NT2/D1 (cell line): Measurements from ENCODE around the gene SLC15A4.

Source experiments
- DNase-seq: peaks from one replicate; pipeline ENCODE4 v3.0.0-alpha.2; 2011; ENCODE audit warnings: low read depth, low spot score
- H3K27me3 ChIP-seq: 2 replicates; pipeline ENCODE4 v1.6.0; 2011; ENCODE audit warnings: mild to moderate bottlenecking; ENCODE audit not compliant: insufficient read length, insufficient read depth
- H3K36me3 ChIP-seq: 2 replicates; pipeline ENCODE4 v1.6.1; 2011; ENCODE audit warnings: mild to moderate bottlenecking, low read length, mixed read lengths; ENCODE audit not compliant: insufficient read depth, insufficient read length
- H3K4me1 ChIP-seq: 2 replicates; pipeline ENCODE4 v1.5.1; 2011; ENCODE audit not compliant: insufficient read depth, insufficient read length
- H3K4me3 ChIP-seq: 2 replicates; pipeline ENCODE4 v1.5.1; 2011; ENCODE audit warnings: low read depth; ENCODE audit not compliant: insufficient read length
- H3K9ac ChIP-seq: 2 replicates; pipeline ENCODE4 v1.6.0; 2011; ENCODE audit warnings: low read depth; ENCODE audit not compliant: insufficient read length
- H3K9me3 ChIP-seq: 2 replicates; pipeline ENCODE4 v1.5.1; 2011; ENCODE audit warnings: mild to moderate bottlenecking, low read length; ENCODE audit not compliant: insufficient read depth
- SUZ12 ChIP-seq: IDR thresholded peaks from 2 replicates; pipeline ENCODE4 v1.6.1; 2011; ENCODE audit not compliant: insufficient read length, insufficient read depth; ENCODE audit errors: extremely low read depth
- YY1 ChIP-seq: IDR thresholded peaks from 2 replicates; pipeline ENCODE4 v1.6.1; 2011; ENCODE audit not compliant: insufficient read length, insufficient read depth
- ZNF274 ChIP-seq: IDR thresholded peaks from 2 replicates; pipeline ENCODE4 v1.6.1; 2011; ENCODE audit warnings: mild to moderate bottlenecking, low read depth, low read length

Gene SLC15A4

GRCh38 chr12:128755566-128755965 lies 68.2 kb downstream of the SLC15A4 start:
- H3K4me3 ChIP-seq, result no peak overlapping the region

GRCh38 chr12:128754275-128754674 lies 69.5 kb downstream of the SLC15A4 start:
- Histone ChIP-seq H3K9me3 (no peaks in the 10 kb centered on the region), H3K4me1 (no peaks in the 10 kb centered on the region), H3K4me3 (no peak overlapping the region), H3K9ac (no peak overlapping the region), H3K36me3 (no peaks in the 10 kb centered on the region), H3K27me3 (no peaks in the 10 kb centered on the region)
- DNase-seq, result no peak
- TF ChIP-seq YY1 (no peak), SUZ12 (no peak), ZNF274 (no peak)

More at GRCh38 chr12:128755566-128755965, 68.2 kb downstream of the SLC15A4 start:
- Histone ChIP-seq H3K4me1 (no peaks in the 10 kb centered on the region), H3K27me3 (no peaks in the 10 kb centered on the region), H3K9me3 (no peaks in the 10 kb centered on the region), H3K9ac (no peak overlapping the region), H3K36me3 (no peaks in the 10 kb centered on the region)
- TF ChIP-seq YY1 (no peak), SUZ12 (no peak), ZNF274 (no peak)
- no peak for DNase-seq

- TF ChIP-seq SUZ12 (no peak), ZNF274 (no peak), YY1 (no peak)
Measured at GRCh38 chr12:128753438-128753837, 70.3 kb downstream of the SLC15A4 start.

GRCh38 chr12:128752386-128752785 lies 71.4 kb downstream of the SLC15A4 start:
- TF ChIP-seq ZNF274 (no peak), SUZ12 (no peak), YY1 (no peak)
- H3K9ac ChIP-seq, result no peak overlapping the region
- H3K36me3 ChIP-seq, result no peaks in the 10 kb centered on the region
- H3K4me1 ChIP-seq, result no peaks in the 10 kb centered on the region
- H3K27me3 ChIP-seq, result no peaks in the 10 kb centered on the region
- H3K9me3 ChIP-seq, result no peaks in the 10 kb centered on the region
- DNase-seq, result no peak
- no peak overlapping the region for H3K4me3 ChIP-seq

More at GRCh38 chr12:128753438-128753837, 70.3 kb downstream of the SLC15A4 start:
- DNase-seq, result no peak
- H3K27me3 ChIP-seq, result no peaks in the 10 kb centered on the region
- no peaks in the 10 kb centered on the region for H3K4me1 ChIP-seq
- no peaks in the 10 kb centered on the region for H3K9me3 ChIP-seq
- H3K9ac ChIP-seq, result no peak overlapping the region
- H3K4me3 ChIP-seq, result no peak overlapping the region
- no peaks in the 10 kb centered on the region for H3K36me3 ChIP-seq

DNA sequence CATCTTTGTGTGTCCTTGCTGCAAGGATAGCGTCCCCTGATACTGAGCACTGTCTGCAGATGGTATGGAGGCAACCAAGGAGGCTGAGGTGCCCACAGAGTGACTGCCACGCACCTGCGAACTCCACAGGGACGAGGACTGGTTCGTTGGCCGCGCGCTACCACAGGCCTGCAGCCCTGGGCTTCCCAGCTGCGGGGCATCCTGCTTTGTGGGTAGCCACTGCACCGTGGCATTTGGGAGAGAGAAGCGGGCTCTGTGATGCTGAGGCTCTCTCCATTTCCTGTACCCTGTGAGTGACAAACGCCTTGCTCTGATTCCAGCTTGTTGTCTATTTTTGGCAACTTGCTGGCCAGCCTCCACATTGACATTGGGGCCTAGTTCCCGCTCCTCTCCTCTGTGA lies 76.3 kb downstream of the SLC15A4 start:
- Histone ChIP-seq H3K9me3 (no peaks in the 10 kb centered on the region), H3K4me1 (no peaks in the 10 kb centered on the region), H3K36me3 (no peaks in the 10 kb centered on the region), H3K9ac (no peak overlapping the region), H3K27me3 (no peaks in the 10 kb centered on the region), H3K4me3 (no peak overlapping the region)
- DNase-seq, result no peak
- TF ChIP-seq ZNF274, result no peak
- TF ChIP-seq SUZ12, result no peak
- no peak for TF ChIP-seq YY1

- Histone ChIP-seq H3K4me1 (no peaks in the 10 kb centered on the region), H3K4me3 (no peak overlapping the region), H3K27me3 (no peaks in the 10 kb centered on the region), H3K36me3 (no peaks in the 10 kb centered on the region), H3K9me3 (no peaks in the 10 kb centered on the region), H3K9ac (no peak overlapping the region)
- no peak for TF ChIP-seq SUZ12
- no peak for TF ChIP-seq ZNF274
- no peak for DNase-seq
Measured at GRCh38 chr12:128745772-128746689, 77.7 kb downstream of the SLC15A4 start.

DNA sequence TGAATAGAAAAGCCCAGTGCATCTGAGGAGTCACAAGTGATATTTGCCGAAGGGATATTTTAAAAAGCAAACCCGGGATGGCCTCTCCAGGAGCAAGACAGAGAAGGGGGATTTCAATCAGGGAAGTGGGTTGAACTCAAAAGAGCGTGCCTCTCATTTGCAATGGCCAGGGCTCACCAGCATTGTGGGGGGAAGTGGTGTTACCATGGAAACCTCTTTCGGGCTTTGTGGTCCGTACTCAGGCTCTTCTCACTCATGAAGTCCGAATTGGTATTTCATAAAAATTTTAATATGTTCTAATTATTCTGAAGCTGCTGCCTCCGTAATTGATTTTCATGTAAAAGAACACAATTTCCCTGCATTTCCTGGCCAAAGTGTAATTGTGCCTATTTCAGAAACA lies 79.8 kb downstream of the SLC15A4 start:
- Histone ChIP-seq H3K36me3 (no peaks in the 10 kb centered on the region), H3K9me3 (peaks cover 11% of the 10 kb centered on the region; the same call in 1 of the 2 replicates), H3K27me3 (no peaks in the 10 kb centered on the region), H3K4me1 (no peaks in the 10 kb centered on the region), H3K4me3 (no peak overlapping the region), H3K9ac (no peak overlapping the region)
- TF ChIP-seq YY1 (no peak), ZNF274 (no peak), SUZ12 (no peak)
- no peak for DNase-seq
